ENCODE measurements around the gene VCL.
"Not testable (repeated sequence)": the region's sequence is repeated elsewhere in the genome, so short reads cannot be mapped to it uniquely, and the experiment has no call there.

Gene VCL

GRCh38 chr10:74056050-74056818 lies 58.3 kb downstream of the VCL start:
- Histone ChIP-seq H3K9me3 (ENCODE audit: severe bottlenecking) (no peaks in the 10 kb centered on the region), H3K36me3 (ENCODE audit: low read depth) (no peaks in the 10 kb centered on the region), H3K27me3 (ENCODE audit: insufficient read depth, poor library complexity, severe bottlenecking) (no peaks in the 10 kb centered on the region), H3K27ac (ENCODE audit: poor library complexity, severe bottlenecking) (peak overlapping the region; percentile 80), H3K4me1 (ENCODE audit: insufficient read depth, poor library complexity, severe bottlenecking) (peaks cover 25% of the 10 kb centered on the region), H3K4me3 (ENCODE audit: severe bottlenecking) (no peak overlapping the region)
- TF ChIP-seq, protein P1, sequence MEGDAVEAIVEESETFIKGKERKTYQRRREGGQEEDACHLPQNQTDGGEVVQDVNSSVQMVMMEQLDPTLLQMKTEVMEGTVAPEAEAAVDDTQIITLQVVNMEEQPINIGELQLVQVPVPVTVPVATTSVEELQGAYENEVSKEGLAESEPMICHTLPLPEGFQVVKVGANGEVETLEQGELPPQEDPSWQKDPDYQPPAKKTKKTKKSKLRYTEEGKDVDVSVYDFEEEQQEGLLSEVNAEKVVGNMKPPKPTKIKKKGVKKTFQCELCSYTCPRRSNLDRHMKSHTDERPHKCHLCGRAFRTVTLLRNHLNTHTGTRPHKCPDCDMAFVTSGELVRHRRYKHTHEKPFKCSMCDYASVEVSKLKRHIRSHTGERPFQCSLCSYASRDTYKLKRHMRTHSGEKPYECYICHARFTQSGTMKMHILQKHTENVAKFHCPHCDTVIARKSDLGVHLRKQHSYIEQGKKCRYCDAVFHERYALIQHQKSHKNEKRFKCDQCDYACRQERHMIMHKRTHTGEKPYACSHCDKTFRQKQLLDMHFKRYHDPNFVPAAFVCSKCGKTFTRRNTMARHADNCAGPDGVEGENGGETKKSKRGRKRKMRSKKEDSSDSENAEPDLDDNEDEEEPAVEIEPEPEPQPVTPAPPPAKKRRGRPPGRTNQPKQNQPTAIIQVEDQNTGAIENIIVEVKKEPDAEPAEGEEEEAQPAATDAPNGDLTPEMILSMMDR (IDR thresholded peaks at IDR 0.05; ENCODE audit: poor library complexity, severe bottlenecking) = no peak
- ATAC-seq (ENCODE audit: low read depth) = peak; percentile 83
- no peak for DNase-seq (ENCODE audit: low spot score)

DNA sequence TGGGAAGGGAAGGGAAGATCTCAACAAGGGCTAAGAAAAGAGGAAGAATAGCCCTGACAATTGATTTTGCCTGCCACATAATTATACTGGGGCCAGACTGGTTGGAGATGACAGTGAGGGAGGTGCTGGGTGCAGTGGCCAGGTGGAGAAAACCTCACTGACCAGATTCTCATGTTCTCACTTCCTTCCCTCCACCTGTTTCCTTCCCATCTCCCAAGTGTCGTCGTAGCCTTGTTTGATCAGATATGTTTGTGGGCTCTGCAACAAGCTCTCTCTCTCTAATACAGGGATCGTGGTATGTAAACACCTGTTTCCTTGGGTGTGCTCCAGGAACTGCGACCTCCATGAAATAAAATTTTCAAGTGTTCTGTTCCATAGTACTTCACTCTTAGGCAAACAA lies 60.2 kb downstream of the VCL start:
- Histone ChIP-seq H3K36me3 (ENCODE audit: low read depth) (peaks cover 12% of the 10 kb centered on the region), H3K4me3 (ENCODE audit: severe bottlenecking) (no peak overlapping the region), H3K27me3 (ENCODE audit: insufficient read depth, poor library complexity, severe bottlenecking) (no peaks in the 10 kb centered on the region), H3K9me3 (ENCODE audit: severe bottlenecking) (no peaks in the 10 kb centered on the region), H3K27ac (ENCODE audit: poor library complexity, severe bottlenecking) (peak overlapping the region; percentile 80), H3K4me1 (ENCODE audit: insufficient read depth, poor library complexity, severe bottlenecking) (peaks cover 25% of the 10 kb centered on the region)
- ATAC-seq (ENCODE audit: low read depth) = no peak
- TF ChIP-seq, protein P1 (IDR thresholded peaks at IDR 0.05; ENCODE audit: poor library complexity, severe bottlenecking) = no peak
- DNase-seq (ENCODE audit: low spot score) = no peak

DNA sequence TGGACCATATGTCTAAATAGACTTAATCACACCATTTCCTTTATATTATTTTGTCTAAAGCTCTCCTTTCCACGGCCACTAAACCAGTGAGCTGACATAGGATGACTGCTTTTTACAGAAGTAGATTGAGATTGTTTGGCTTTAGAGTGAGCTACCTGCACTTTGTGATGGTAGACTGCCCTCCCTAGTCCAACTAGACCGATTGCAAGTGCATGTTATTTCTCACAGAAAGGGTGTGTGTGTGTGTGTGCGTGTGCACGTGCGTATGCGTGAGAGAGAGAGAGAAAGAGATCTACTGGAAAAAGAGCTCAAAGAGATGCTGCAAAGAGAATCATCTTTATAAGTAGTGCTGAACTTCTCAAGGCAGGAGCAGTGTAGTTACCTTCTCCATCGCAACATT lies 60.7 kb downstream of the VCL start:
- ATAC-seq (ENCODE audit: low read depth) (no peak), DNase-seq (ENCODE audit: low spot score) (no peak)
- Histone ChIP-seq H3K4me1 (ENCODE audit: insufficient read depth, poor library complexity, severe bottlenecking) (peaks cover 25% of the 10 kb centered on the region), H3K9me3 (ENCODE audit: severe bottlenecking) (no peaks in the 10 kb centered on the region), H3K36me3 (ENCODE audit: low read depth) (peaks cover 18% of the 10 kb centered on the region), H3K27me3 (ENCODE audit: insufficient read depth, poor library complexity, severe bottlenecking) (no peaks in the 10 kb centered on the region), H3K4me3 (ENCODE audit: severe bottlenecking) (no peak overlapping the region), H3K27ac (ENCODE audit: poor library complexity, severe bottlenecking) (no peak overlapping the region)
- TF ChIP-seq, protein P1 (IDR thresholded peaks at IDR 0.05; ENCODE audit: poor library complexity, severe bottlenecking) = no peak

- DNase-seq (ENCODE audit: low spot score) (no peak), ATAC-seq (ENCODE audit: low read depth) (no peak)
- TF ChIP-seq, protein P1 (IDR thresholded peaks at IDR 0.05; ENCODE audit: poor library complexity, severe bottlenecking) = no peak
- Histone ChIP-seq H3K4me3 (ENCODE audit: severe bottlenecking) (no peak overlapping the region), H3K9me3 (ENCODE audit: severe bottlenecking) (no peaks in the 10 kb centered on the region), H3K27me3 (ENCODE audit: insufficient read depth, poor library complexity, severe bottlenecking) (no peaks in the 10 kb centered on the region), H3K36me3 (ENCODE audit: low read depth) (peaks cover 30% of the 10 kb centered on the region), H3K27ac (ENCODE audit: poor library complexity, severe bottlenecking) (no peak overlapping the region), H3K4me1 (ENCODE audit: insufficient read depth, poor library complexity, severe bottlenecking) (peaks cover 12% of the 10 kb centered on the region)
Observed at GRCh38 chr10:74061104-74061503, 63.2 kb downstream of the VCL start.

- H3K27me3 ChIP-seq (ENCODE audit: insufficient read depth, poor library complexity, severe bottlenecking); ATAC-seq (ENCODE audit: low read depth); H3K27ac ChIP-seq (ENCODE audit: poor library complexity, severe bottlenecking); H3K4me1 ChIP-seq (ENCODE audit: insufficient read depth, poor library complexity, severe bottlenecking); H3K9me3 ChIP-seq (ENCODE audit: severe bottlenecking); DNase-seq (ENCODE audit: low spot score); H3K4me3 ChIP-seq (ENCODE audit: severe bottlenecking): not testable (repeated sequence)
- peaks cover 33% of the 10 kb centered on the region for H3K36me3 ChIP-seq (ENCODE audit: low read depth)
Observed at GRCh38 chr10:74061978-74062377, 64.1 kb downstream of the VCL start.
